SK-N-SH treated with all-trans-retinoic acid at 6 μM for 48 hours (cell line): ENCODE measurements around the gene KRT1.

Source experiments
- CREB5 ChIP-seq: fragments of 250-450 bp; sonication (Bioruptor Pico); IDR thresholded peaks from 2 replicates; pipeline ENCODE4 v1.5.1; 2020; ENCODE audit warnings: low read depth, mild to moderate bottlenecking, moderate library complexity
- TF ChIP-seq, protein P1 (sequence below): fragments of 250-450 bp; sonication (Bioruptor Pico); IDR thresholded peaks from 2 replicates; pipeline ENCODE4 v1.8.0; 2020; ENCODE audit warnings: mild to moderate bottlenecking, moderate library complexity, borderline replicate concordance

GRCh38 chr12:52691076-52691840 lies 11.1 kb upstream of the KRT1 start:
- TF ChIP-seq CREB5 (CRISPR knock-in tag) = no peak
- TF ChIP-seq, protein P1, sequence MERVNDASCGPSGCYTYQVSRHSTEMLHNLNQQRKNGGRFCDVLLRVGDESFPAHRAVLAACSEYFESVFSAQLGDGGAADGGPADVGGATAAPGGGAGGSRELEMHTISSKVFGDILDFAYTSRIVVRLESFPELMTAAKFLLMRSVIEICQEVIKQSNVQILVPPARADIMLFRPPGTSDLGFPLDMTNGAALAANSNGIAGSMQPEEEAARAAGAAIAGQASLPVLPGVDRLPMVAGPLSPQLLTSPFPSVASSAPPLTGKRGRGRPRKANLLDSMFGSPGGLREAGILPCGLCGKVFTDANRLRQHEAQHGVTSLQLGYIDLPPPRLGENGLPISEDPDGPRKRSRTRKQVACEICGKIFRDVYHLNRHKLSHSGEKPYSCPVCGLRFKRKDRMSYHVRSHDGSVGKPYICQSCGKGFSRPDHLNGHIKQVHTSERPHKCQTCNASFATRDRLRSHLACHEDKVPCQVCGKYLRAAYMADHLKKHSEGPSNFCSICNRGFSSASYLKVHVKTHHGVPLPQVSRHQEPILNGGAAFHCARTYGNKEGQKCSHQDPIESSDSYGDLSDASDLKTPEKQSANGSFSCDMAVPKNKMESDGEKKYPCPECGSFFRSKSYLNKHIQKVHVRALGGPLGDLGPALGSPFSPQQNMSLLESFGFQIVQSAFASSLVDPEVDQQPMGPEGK (CRISPR knock-in tag) = no peak
